Osteoblast (primary cell): ENCODE data around the gene DCDC1. TPM values are rescaled to one million over a fixed set of nuclear protein-coding genes. Genes with fewer than 3 reads are reported as not detected.
"Not testable (repeated sequence)": the region's sequence is repeated elsewhere in the genome, so short reads cannot be mapped to it uniquely, and the experiment has no call there.

Source experiments
- DNase-seq: peaks from one replicate; pipeline ENCODE4 v3.0.0; 2011; ENCODE audit warnings: low spot score, mixed read lengths; ENCODE audit not compliant: insufficient read length; ENCODE audit errors: missing footprints
- H2AFZ ChIP-seq: 2 replicates; pipeline ENCODE4 v1.6.0; 2011; ENCODE audit warnings: mild to moderate bottlenecking, low read length
- H3K27ac ChIP-seq: 2 replicates; pipeline ENCODE4 v1.5.1; 2011; ENCODE audit warnings: mild to moderate bottlenecking, low read depth, low read length, moderate library complexity
- H3K27me3 ChIP-seq: 2 replicates; pipeline ENCODE4 v1.6.0; 2012; ENCODE audit warnings: mild to moderate bottlenecking, control low read depth, inconsistent platforms, low read length, moderate library complexity; ENCODE audit not compliant: insufficient read depth
- H3K36me3 ChIP-seq: 2 replicates; pipeline ENCODE4 v1.5.1; 2011; ENCODE audit warnings: mild to moderate bottlenecking, low read length, control low read depth, moderate library complexity; ENCODE audit not compliant: insufficient read depth
- H3K4me1 ChIP-seq: 2 replicates; pipeline ENCODE4 v1.5.1; 2011; ENCODE audit warnings: mild to moderate bottlenecking, low read length, control low read depth, moderate library complexity; ENCODE audit not compliant: insufficient read depth
- H3K4me2 ChIP-seq: 2 replicates; pipeline ENCODE4 v1.6.0; 2011; ENCODE audit warnings: mild to moderate bottlenecking, low read length; ENCODE audit not compliant: insufficient read depth
- H3K4me3 ChIP-seq: fragments of 200-600 bp; sonication (generic); 3 replicates; pipeline ENCODE4 v1.5.1; 2012; ENCODE audit warnings: mild to moderate bottlenecking, low read length, inconsistent platforms; ENCODE audit not compliant: insufficient read depth
- H3K79me2 ChIP-seq: 2 replicates; pipeline ENCODE4 v1.6.0; 2012; ENCODE audit warnings: mild to moderate bottlenecking, low read length, control low read depth, inconsistent platforms; ENCODE audit not compliant: insufficient read depth
- H3K9me3 ChIP-seq: 2 replicates; pipeline ENCODE4 v1.5.1; 2011; ENCODE audit warnings: low read depth, low read length, control low read depth
- H4K20me1 ChIP-seq: 2 replicates; pipeline ENCODE4 v1.6.0; 2012; ENCODE audit warnings: mild to moderate bottlenecking, low read length, control low read depth; ENCODE audit not compliant: insufficient read depth
- total RNA-seq: library from RNA; depleted of rRNA; stranded (reverse); fragments of >200 nt; gene quantifications from 2 replicates; pipeline ENCODE4 v1.2.3, GENCODE V29; 2012
- TF ChIP-seq, protein P1 (sequence below): IDR thresholded peaks from 2 replicates; pipeline ENCODE4 v1.5.1; 2011; ENCODE audit warnings: mild to moderate bottlenecking, low read depth, low read length, moderate library complexity; ENCODE audit errors: extremely low read depth

Gene DCDC1
- total RNA-seq, 1 donor = 1.1 TPM

DNA sequence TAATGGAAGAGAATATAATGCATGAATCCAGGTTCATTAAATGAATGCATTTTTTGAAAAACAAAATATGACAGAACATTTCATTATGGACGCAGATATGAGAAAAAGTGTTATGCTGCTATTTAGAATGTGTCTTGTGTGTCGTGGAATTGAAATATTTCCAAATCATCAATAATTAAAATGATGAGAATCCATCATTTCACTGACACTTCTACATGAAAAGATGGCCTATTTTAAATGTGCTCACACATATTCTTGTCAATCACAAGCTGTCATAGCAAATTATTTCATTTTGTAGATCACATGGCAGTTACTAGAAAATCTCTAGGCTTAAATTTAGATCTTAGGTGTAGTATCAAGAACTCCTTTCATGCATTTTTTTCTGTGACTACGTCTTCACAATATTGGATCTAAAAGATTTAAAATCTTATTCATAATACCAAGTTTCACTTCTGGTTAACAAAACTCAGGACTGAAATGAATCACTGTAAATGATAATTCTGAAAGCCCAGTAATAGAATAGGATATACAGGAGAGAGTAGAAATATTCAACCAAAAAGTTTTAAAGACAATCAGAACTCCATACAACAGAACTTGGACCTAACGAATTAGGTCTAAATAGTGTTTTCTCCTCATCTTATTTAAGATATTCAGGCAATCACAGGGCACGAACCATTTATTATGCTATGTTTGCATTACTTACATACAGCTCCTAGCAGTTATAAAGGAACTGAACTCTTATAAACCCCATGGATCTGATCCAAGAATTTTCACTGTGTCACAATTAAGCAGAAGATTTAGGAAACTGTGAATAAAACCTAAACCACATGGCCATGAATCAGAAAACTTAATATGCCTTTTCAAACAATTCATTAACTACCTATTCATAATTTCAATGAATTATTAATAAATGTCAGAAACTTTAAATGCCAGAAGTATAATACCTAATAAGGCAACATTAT lies 67.7 kb downstream of the DCDC1 start:
- TF ChIP-seq, protein P1, sequence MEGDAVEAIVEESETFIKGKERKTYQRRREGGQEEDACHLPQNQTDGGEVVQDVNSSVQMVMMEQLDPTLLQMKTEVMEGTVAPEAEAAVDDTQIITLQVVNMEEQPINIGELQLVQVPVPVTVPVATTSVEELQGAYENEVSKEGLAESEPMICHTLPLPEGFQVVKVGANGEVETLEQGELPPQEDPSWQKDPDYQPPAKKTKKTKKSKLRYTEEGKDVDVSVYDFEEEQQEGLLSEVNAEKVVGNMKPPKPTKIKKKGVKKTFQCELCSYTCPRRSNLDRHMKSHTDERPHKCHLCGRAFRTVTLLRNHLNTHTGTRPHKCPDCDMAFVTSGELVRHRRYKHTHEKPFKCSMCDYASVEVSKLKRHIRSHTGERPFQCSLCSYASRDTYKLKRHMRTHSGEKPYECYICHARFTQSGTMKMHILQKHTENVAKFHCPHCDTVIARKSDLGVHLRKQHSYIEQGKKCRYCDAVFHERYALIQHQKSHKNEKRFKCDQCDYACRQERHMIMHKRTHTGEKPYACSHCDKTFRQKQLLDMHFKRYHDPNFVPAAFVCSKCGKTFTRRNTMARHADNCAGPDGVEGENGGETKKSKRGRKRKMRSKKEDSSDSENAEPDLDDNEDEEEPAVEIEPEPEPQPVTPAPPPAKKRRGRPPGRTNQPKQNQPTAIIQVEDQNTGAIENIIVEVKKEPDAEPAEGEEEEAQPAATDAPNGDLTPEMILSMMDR = no peak
- Histone ChIP-seq H3K27me3 (no peaks in the 10 kb centered on the region), H3K4me3 (no peak overlapping the region), H3K4me2 (no peak overlapping the region), H4K20me1 (no peaks in the 10 kb centered on the region), H2AFZ (no peak overlapping the region), H3K4me1 (no peaks in the 10 kb centered on the region), H3K9me3 (no peaks in the 10 kb centered on the region), H3K27ac (no peak overlapping the region), H3K79me2 (no peaks in the 10 kb centered on the region), H3K36me3 (no peaks in the 10 kb centered on the region)
- DNase-seq = no peak

DNA sequence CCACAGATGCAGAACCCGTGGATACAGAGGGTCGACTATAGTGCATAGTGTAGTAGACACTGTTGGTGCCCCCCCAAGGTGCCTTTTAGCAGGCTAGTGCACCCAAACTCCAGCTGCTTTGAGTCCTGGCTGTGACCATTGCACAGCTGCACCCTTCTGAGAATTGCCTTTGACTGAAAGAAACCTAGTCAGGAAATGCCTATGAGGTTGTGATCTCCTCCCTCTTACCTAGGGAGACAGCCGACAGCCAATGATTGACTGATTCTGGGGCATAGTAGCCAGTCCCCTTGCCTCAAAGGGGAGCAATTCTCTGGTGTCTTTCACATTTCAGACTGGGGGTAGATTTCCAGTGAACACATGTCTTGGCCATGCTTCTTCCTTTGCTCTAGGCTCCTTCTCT lies 74.2 kb downstream of the DCDC1 start:
- DNase-seq = no peak
- H3K4me3 ChIP-seq = no peak overlapping the region
- no peaks in the 10 kb centered on the region for H3K79me2 ChIP-seq
- no peaks in the 10 kb centered on the region for H3K9me3 ChIP-seq
- H3K4me1 ChIP-seq = no peaks in the 10 kb centered on the region
- no peak overlapping the region for H2AFZ ChIP-seq
- H3K27me3 ChIP-seq = no peaks in the 10 kb centered on the region
- H3K4me2 ChIP-seq = no peak overlapping the region
- TF ChIP-seq, protein P1 = no peak
- H4K20me1 ChIP-seq = no peaks in the 10 kb centered on the region
- no peak overlapping the region for H3K27ac ChIP-seq
- H3K36me3 ChIP-seq = no peaks in the 10 kb centered on the region

DNA sequence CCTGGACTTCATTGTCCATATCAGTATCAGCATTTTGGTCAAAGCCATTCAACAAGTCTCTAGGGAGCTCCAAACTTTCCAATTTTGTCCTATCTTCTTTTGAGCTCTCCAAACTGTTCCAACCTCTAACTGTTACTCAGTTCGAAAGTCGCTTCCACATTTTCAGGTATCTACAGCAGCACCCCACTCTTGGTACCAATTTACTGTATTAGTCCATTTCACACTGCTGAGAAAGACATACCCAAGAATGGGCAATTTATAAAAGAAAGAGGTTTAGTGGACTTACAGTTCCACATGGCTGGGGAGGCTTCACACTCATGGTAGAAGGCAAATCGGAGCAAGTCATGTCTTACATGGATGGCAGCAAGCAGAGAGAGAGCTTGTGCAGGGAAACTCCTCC lies 96.0 kb downstream of the DCDC1 start:
- not testable (repeated sequence) for H2AFZ ChIP-seq, DNase-seq, H3K9me3 ChIP-seq, H3K79me2 ChIP-seq, H3K4me3 ChIP-seq, H3K36me3 ChIP-seq, H3K27me3 ChIP-seq, H3K4me2 ChIP-seq, H3K27ac ChIP-seq, H3K4me1 ChIP-seq, H4K20me1 ChIP-seq

DNA sequence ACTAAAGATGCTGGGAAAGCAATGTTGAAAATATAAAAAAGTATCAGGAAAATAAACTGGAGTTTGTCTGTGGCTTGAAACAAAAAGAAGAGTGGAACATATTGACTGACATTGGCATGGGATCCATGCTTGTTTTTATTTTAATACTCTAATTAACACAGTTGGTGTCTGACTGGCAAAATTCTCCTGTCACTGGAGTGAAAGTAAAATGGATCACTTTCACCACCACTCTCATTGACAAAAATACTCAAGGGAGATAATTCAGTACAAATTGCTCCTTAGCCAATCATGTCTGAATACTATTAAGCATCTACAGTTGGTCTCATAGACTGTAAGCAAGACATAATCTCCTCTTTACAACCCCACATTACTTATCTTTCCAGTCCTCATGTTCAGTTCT lies 101.8 kb downstream of the DCDC1 start:
- H2AFZ ChIP-seq = no peak overlapping the region
- H3K27ac ChIP-seq = no peak overlapping the region
- H3K36me3 ChIP-seq = no peaks in the 10 kb centered on the region
- no peaks in the 10 kb centered on the region for H3K79me2 ChIP-seq
- H3K27me3 ChIP-seq = no peaks in the 10 kb centered on the region
- H4K20me1 ChIP-seq = no peaks in the 10 kb centered on the region
- H3K4me2 ChIP-seq = no peak overlapping the region
- DNase-seq = no peak
- no peaks in the 10 kb centered on the region for H3K9me3 ChIP-seq
- TF ChIP-seq, protein P1 = no peak
- H3K4me1 ChIP-seq = no peaks in the 10 kb centered on the region
- H3K4me3 ChIP-seq = no peak overlapping the region
